HUES6 (cell line): Measurements from ENCODE around the gene PHYHD1.

Source experiments
- H3K27ac ChIP-seq: 2 replicates; pipeline ENCODE4 v1.7.0; 2013; ENCODE audit warnings: low read depth, mild to moderate bottlenecking, low read length, inconsistent platforms
- H3K27me3 ChIP-seq: 2 replicates; pipeline ENCODE4 v1.6.1; 2013; ENCODE audit warnings: low read length; ENCODE audit not compliant: control insufficient read depth, insufficient read depth
- H3K36me3 ChIP-seq: 2 replicates; pipeline ENCODE4 v1.6.1; 2013; ENCODE audit warnings: low read length; ENCODE audit not compliant: control insufficient read depth, insufficient read depth
- H3K4me1 ChIP-seq: 2 replicates; pipeline ENCODE4 v1.6.1; 2013; ENCODE audit warnings: low read length; ENCODE audit not compliant: control insufficient read depth, insufficient read depth
- H3K4me3 ChIP-seq: 2 replicates; pipeline ENCODE4 v1.5.1; 2013; ENCODE audit warnings: low read depth, low read length
- H3K9ac ChIP-seq: one replicate; pipeline ENCODE4 v1.6.1; 2013; ENCODE audit warnings: mild to moderate bottlenecking, low read length
- H3K9me3 ChIP-seq: 2 replicates; pipeline ENCODE4 v1.6.1; 2013; ENCODE audit warnings: low read depth, low read length; ENCODE audit not compliant: control insufficient read depth, insufficient read depth

The PHYHD1 gene

GRCh38 chr9:128920381-128921058 is at the start of gene PHYHD1:
PHYHD1 (plus strand) TSS chr9:128920982; CDS start chr9:128922324, 1,342 bp downstream.
- H3K9me3 ChIP-seq: no peaks in the 10 kb centered on the region
- H3K4me3 ChIP-seq: peak within 1 kb of the TSS; percentile 68
- H3K4me1 ChIP-seq: peaks cover 18% of the 10 kb centered on the region
- H3K36me3 ChIP-seq: peaks cover 31% of the 10 kb centered on the region
- no peaks in the 10 kb centered on the region for H3K27me3 ChIP-seq
- peak within 1 kb of the TSS; percentile 63 for H3K9ac ChIP-seq
- H3K27ac ChIP-seq: peak within 1 kb of the TSS; percentile 85

- Histone ChIP-seq H3K4me1 (peaks cover 7% of the 10 kb centered on the region; the same call in 1 of the 2 replicates), H3K36me3 (no peaks in the 10 kb centered on the region), H3K27ac (no peak overlapping the region), H3K4me3 (no peak overlapping the region), H3K27me3 (no peaks in the 10 kb centered on the region), H3K9me3 (no peaks in the 10 kb centered on the region), H3K9ac (no peak overlapping the region)
Observed at GRCh38 chr9:128877852-128878251, 42.9 kb upstream of the PHYHD1 start.

GRCh38 chr9:128881884-128882676 is 38.7 kb upstream of the PHYHD1 start, which contains the start of the genes KYAT1 and LRRC8A:
KYAT1 (minus strand) TSS chr9:128881950; CDS start chr9:128845405, 36,545 bp downstream.
LRRC8A (plus strand) TSS chr9:128882133; CDS start chr9:128907165, 25,032 bp downstream.
- H3K9ac ChIP-seq: peak within 1 kb of the TSS; percentile 91
- H3K4me3 ChIP-seq: peak within 1 kb of the TSS; percentile 89
- H3K27ac ChIP-seq: peak within 1 kb of the TSS; percentile 91
- H3K9me3 ChIP-seq: no peaks in the 10 kb centered on the region
- H3K4me1 ChIP-seq: peaks cover 30% of the 10 kb centered on the region
- H3K27me3 ChIP-seq: no peaks in the 10 kb centered on the region
- H3K36me3 ChIP-seq: peaks cover 29% of the 10 kb centered on the region

GRCh38 chr9:128882677-128883603 is 37.8 kb upstream of the PHYHD1 start:
- H3K27me3 ChIP-seq: no peaks in the 10 kb centered on the region
- H3K4me3 ChIP-seq: peak overlapping the region; percentile 89
- peaks cover 35% of the 10 kb centered on the region for H3K4me1 ChIP-seq
- H3K9me3 ChIP-seq: no peaks in the 10 kb centered on the region
- H3K27ac ChIP-seq: peak overlapping the region; percentile 91
- peaks cover 32% of the 10 kb centered on the region for H3K36me3 ChIP-seq
- H3K9ac ChIP-seq: peak overlapping the region; percentile 91

- no peak overlapping the region for H3K9ac ChIP-seq
- no peak overlapping the region for H3K27ac ChIP-seq
- H3K4me3 ChIP-seq: 0 out of 2 replicates have a peak overlapping the region, but pooled peaks have one; percentile 9
- peaks cover 45% of the 10 kb centered on the region for H3K4me1 ChIP-seq
- H3K27me3 ChIP-seq: no peaks in the 10 kb centered on the region
- no peaks in the 10 kb centered on the region for H3K9me3 ChIP-seq
- peaks cover 44% of the 10 kb centered on the region for H3K36me3 ChIP-seq
Observed at GRCh38 chr9:128884164-128884563, 36.6 kb upstream of the PHYHD1 start.

GRCh38 chr9:128885376-128885775 is 35.4 kb upstream of the PHYHD1 start:
- H3K9ac ChIP-seq: no peak overlapping the region
- no peaks in the 10 kb centered on the region for H3K27me3 ChIP-seq
- no peak overlapping the region for H3K27ac ChIP-seq

GRCh38 chr9:128885798-128886197 is 35.0 kb upstream of the PHYHD1 start:
- no peak overlapping the region for H3K9ac ChIP-seq
- H3K27ac ChIP-seq: no peak overlapping the region
- peaks cover 38% of the 10 kb centered on the region for H3K4me1 ChIP-seq
- H3K9me3 ChIP-seq: no peaks in the 10 kb centered on the region
- no peak overlapping the region for H3K4me3 ChIP-seq
- H3K36me3 ChIP-seq: peaks cover 54% of the 10 kb centered on the region
- H3K27me3 ChIP-seq: no peaks in the 10 kb centered on the region

More at GRCh38 chr9:128885376-128885775, 35.4 kb upstream of the PHYHD1 start:
- peaks cover 50% of the 10 kb centered on the region for H3K36me3 ChIP-seq
- peaks cover 38% of the 10 kb centered on the region for H3K4me1 ChIP-seq
- no peaks in the 10 kb centered on the region for H3K9me3 ChIP-seq
- no peak overlapping the region for H3K4me3 ChIP-seq

GRCh38 chr9:128886211-128886891 is 34.4 kb upstream of the PHYHD1 start:
- no peaks in the 10 kb centered on the region for H3K9me3 ChIP-seq
- H3K4me1 ChIP-seq: peaks cover 38% of the 10 kb centered on the region
- no peaks in the 10 kb centered on the region for H3K27me3 ChIP-seq
- no peak overlapping the region for H3K9ac ChIP-seq
- H3K36me3 ChIP-seq: peaks cover 57% of the 10 kb centered on the region
- H3K4me3 ChIP-seq: no peak overlapping the region
- H3K27ac ChIP-seq: no peak overlapping the region

- H3K36me3 ChIP-seq: peaks cover 64% of the 10 kb centered on the region
- H3K9ac ChIP-seq: no peak overlapping the region
- H3K27ac ChIP-seq: no peak overlapping the region
- H3K9me3 ChIP-seq: no peaks in the 10 kb centered on the region
- H3K27me3 ChIP-seq: no peaks in the 10 kb centered on the region
- H3K4me1 ChIP-seq: peaks cover 39% of the 10 kb centered on the region
- no peak overlapping the region for H3K4me3 ChIP-seq
Observed at GRCh38 chr9:128887049-128887448, 33.7 kb upstream of the PHYHD1 start.

GRCh38 chr9:128887914-128888350 is 32.9 kb upstream of the PHYHD1 start:
- Histone ChIP-seq H3K9me3 (no peaks in the 10 kb centered on the region), H3K4me1 (peaks cover 46% of the 10 kb centered on the region), H3K27ac (peak overlapping the region; percentile 59), H3K27me3 (no peaks in the 10 kb centered on the region), H3K9ac (peak overlapping the region; percentile 54), H3K36me3 (peaks cover 72% of the 10 kb centered on the region), H3K4me3 (peak overlapping the region; percentile 9; the same call in 1 of the 2 replicates)
